WTC11 (cell line): Measurements from ENCODE around the gene RNGTT. TPM values are rescaled to one million over a fixed set of nuclear protein-coding genes. Genes with fewer than 3 reads are reported as not detected.

ENCODE experiments used
- ATAC-seq: fragments of 200-7000 bp; cut with Tn5 transposase; 2 replicates; pipeline ENCODE4 v1.10.0; 2021; ENCODE audit warnings: mild to moderate bottlenecking, moderate library complexity
- CTCF ChIA-PET: fragments of 300-600 bp; sonication (Branson Sonifier 250); formaldehyde crosslinking; loops from one replicate; lab custom pipeline; 2021; ENCODE audit warnings: antibody characterized with exemption; lab: Charles Lee
- POLR2A ChIA-PET: fragments of 350-600 bp; sonication (Branson Sonifier 250); formaldehyde crosslinking; loops from one replicate; lab custom pipeline; 2021; ENCODE audit warnings: antibody characterized with exemption; lab: Charles Lee
- DNase-seq: peaks from one replicate; pipeline ENCODE4 v3.0.0; 2021; ENCODE audit warnings: low spot score
- H3K27ac Mint-ChIP-seq: 2 replicates; pipeline ENCODE4 v1.8.0; 2021; ENCODE audit warnings: mixed read lengths
- H3K27me3 Mint-ChIP-seq: 2 replicates; pipeline ENCODE4 v1.8.0; 2021; ENCODE audit warnings: low read depth, mild to moderate bottlenecking, moderate library complexity, mixed read lengths
- H3K36me3 Mint-ChIP-seq: 2 replicates; pipeline ENCODE4 v1.8.0; 2021; ENCODE audit warnings: mixed read lengths
- H3K4me1 Mint-ChIP-seq: 2 replicates; pipeline ENCODE4 v1.8.0; 2022; ENCODE audit warnings: mixed read lengths
- H3K4me3 Mint-ChIP-seq: 2 replicates; pipeline ENCODE4 v1.8.0; 2021; ENCODE audit warnings: mild to moderate bottlenecking, moderate library complexity, mixed read lengths
- H3K9me3 Mint-ChIP-seq: 2 replicates; pipeline ENCODE4 v1.8.0; 2021; ENCODE audit warnings: mixed read lengths
- AFF4 ChIP-seq: sonication (generic); formaldehyde crosslinking; IDR thresholded peaks from 2 replicates; pipeline ENCODE4 v1.8.1; 2023; ENCODE audit warnings: mild to moderate bottlenecking, missing genetic modification reagents, borderline replicate concordance
- CBFB ChIP-seq: sonication (generic); formaldehyde crosslinking; IDR thresholded peaks from 2 replicates; pipeline ENCODE4 v1.8.1; 2022; ENCODE audit warnings: mild to moderate bottlenecking, low read depth, missing genetic modification reagents
- HMGXB4 ChIP-seq: sonication (generic); formaldehyde crosslinking; IDR thresholded peaks from 2 replicates; pipeline ENCODE4 v1.8.1; 2023; ENCODE audit warnings: mild to moderate bottlenecking, moderate library complexity, missing genetic modification reagents
- IRF1 ChIP-seq: sonication (generic); formaldehyde crosslinking; IDR thresholded peaks from 2 replicates; pipeline ENCODE4 v1.8.0; 2023; ENCODE audit warnings: missing genetic modification reagents
- NFATC4 ChIP-seq: fragments of 250-450 bp; sonication (Bioruptor Pico); IDR thresholded peaks from 2 replicates; pipeline ENCODE4 v1.9.0; 2021; ENCODE audit warnings: mild to moderate bottlenecking
- NR3C1 ChIP-seq: sonication (generic); formaldehyde crosslinking; conservative IDR thresholded peaks from 2 replicates; pipeline ENCODE4 v1.8.1; 2023; ENCODE audit warnings: low read depth, mild to moderate bottlenecking, missing genetic modification reagents
- TEAD1 ChIP-seq: sonication (generic); formaldehyde crosslinking; IDR thresholded peaks from 2 replicates; pipeline ENCODE4 v1.8.0; 2022; ENCODE audit warnings: mild to moderate bottlenecking, missing genetic modification reagents
- TP53 ChIP-seq: sonication (generic); formaldehyde crosslinking; IDR thresholded peaks from 2 replicates; pipeline ENCODE4 v1.8.1; 2023; ENCODE audit warnings: mild to moderate bottlenecking, missing genetic modification reagents
- USF1 ChIP-seq: sonication (generic); formaldehyde crosslinking; IDR thresholded peaks from 2 replicates; pipeline ENCODE4 v1.8.0; 2022; ENCODE audit warnings: mild to moderate bottlenecking, missing genetic modification reagents
- USF2 ChIP-seq: sonication (generic); formaldehyde crosslinking; IDR thresholded peaks from 2 replicates; pipeline ENCODE4 v1.8.1; 2023; ENCODE audit warnings: mild to moderate bottlenecking, missing genetic modification reagents, moderate library complexity
- ZBTB21 ChIP-seq: sonication (generic); formaldehyde crosslinking; IDR thresholded peaks from 2 replicates; pipeline ENCODE4 v1.8.1; 2023; ENCODE audit warnings: mild to moderate bottlenecking, missing genetic modification reagents, borderline replicate concordance
- ZNF121 ChIP-seq: sonication (generic); formaldehyde crosslinking; IDR thresholded peaks from 2 replicates; pipeline ENCODE4 v1.8.0; 2023; ENCODE audit warnings: missing genetic modification reagents
- ZNF138 ChIP-seq: sonication (generic); formaldehyde crosslinking; conservative IDR thresholded peaks from 2 replicates; pipeline ENCODE4 v1.8.1; 2022; ENCODE audit warnings: mild to moderate bottlenecking, moderate library complexity, missing genetic modification reagents
- ZNF219 ChIP-seq: sonication (generic); formaldehyde crosslinking; IDR thresholded peaks from 2 replicates; pipeline ENCODE4 v1.8.0; 2023; ENCODE audit warnings: missing genetic modification reagents, mild to moderate bottlenecking, borderline replicate concordance
- ZNF281 ChIP-seq: sonication (generic); formaldehyde crosslinking; IDR thresholded peaks from 2 replicates; pipeline ENCODE4 v1.8.0; 2023; ENCODE audit warnings: mild to moderate bottlenecking, missing genetic modification reagents
- ZNF512 ChIP-seq: sonication (generic); formaldehyde crosslinking; IDR thresholded peaks from 2 replicates; pipeline ENCODE4 v1.8.1; 2022; ENCODE audit warnings: missing genetic modification reagents, borderline replicate concordance
- ZNF671 ChIP-seq: fragments of 250-450 bp; sonication (Bioruptor Pico); IDR thresholded peaks from 2 replicates; pipeline ENCODE4 v1.8.0; 2021; ENCODE audit warnings: mild to moderate bottlenecking
- total RNA-seq: library from RNA; stranded (reverse); gene quantifications from 3 replicates; pipeline ENCODE4 v1.2.3, GENCODE V29; 2021

RNGTT gene
- total RNA-seq, 1 experiment from 2014 or later, result 20.4 TPM

GRCh38 chr6:88914895-88915598 is 48.4 kb downstream of the RNGTT start (continued):
- TF ChIP-seq AFF4 (no peak), HMGXB4 (CRISPR knock-in tag) (no peak), IRF1 (no peak), ZBTB21 (CRISPR knock-in tag) (no peak), USF2 (no peak), NFATC4 (CRISPR knock-in tag) (no peak)

- no peaks in the 10 kb centered on the region for H3K36me3 Mint-ChIP-seq
- no peak overlapping the region for H3K27ac Mint-ChIP-seq
- ChIA-PET POLR2A (interaction anchor here (0.7 kb wide), 1 partner anchor 353 kb away, joined by 4 read pairs; no protein-coding TSS in a partner anchor), CTCF (interaction anchor here (5.0 kb wide), 1 partner anchor 15 kb away, joined by 45 read pairs; no protein-coding TSS in a partner anchor)
- peaks cover 36% of the 10 kb centered on the region for H3K4me1 Mint-ChIP-seq
- TF ChIP-seq NR3C1 (CRISPR knock-in tag), result no peak
- TF ChIP-seq ZNF121 (CRISPR knock-in tag), result no peak
- H3K9me3 Mint-ChIP-seq, result peaks cover 6% of the 10 kb centered on the region
- no peaks in the 10 kb centered on the region for H3K27me3 Mint-ChIP-seq
- no peak for DNase-seq
- H3K4me3 Mint-ChIP-seq, result no peak overlapping the region
- ATAC-seq, result no peak
These were observed 49.2 kb downstream of the RNGTT start for GRCh38 chr6:88914180-88914579.

GRCh38 chr6:88913471-88913870 is 49.9 kb downstream of the RNGTT start:
- no peak for DNase-seq
- Mint-ChIP-seq H3K27ac (peak overlapping the region; percentile 51), H3K27me3 (no peaks in the 10 kb centered on the region), H3K36me3 (no peaks in the 10 kb centered on the region), H3K4me3 (no peak overlapping the region), H3K4me1 (peaks cover 36% of the 10 kb centered on the region), H3K9me3 (peaks cover 6% of the 10 kb centered on the region)
- ChIA-PET CTCF (interaction anchor here (5.0 kb wide), 1 partner anchor 15 kb away, joined by 45 read pairs; no protein-coding TSS in a partner anchor), POLR2A (no interaction called here)
- no peak for ATAC-seq
- TF ChIP-seq USF1 (no peak), ZNF671 (CRISPR knock-in tag) (no peak), ZNF512 (CRISPR knock-in tag) (no peak), NR3C1 (CRISPR knock-in tag) (no peak), TEAD1 (CRISPR knock-in tag) (no peak), TP53 (CRISPR knock-in tag) (no peak), ZNF281 (no peak), CBFB (CRISPR knock-in tag) (no peak), ZNF138 (CRISPR knock-in tag) (no peak), ZNF219 (CRISPR knock-in tag) (no peak), ZBTB21 (CRISPR knock-in tag) (no peak)
